Gastroesophageal sphincter (tissue), 3 donors: Measurements from ENCODE around the gene SOD2.

Source experiments
- EP300 ChIP-seq: sonication (generic); formaldehyde crosslinking; IDR thresholded peaks from one replicate; pipeline ENCODE4 v1.6.1; 2017; ENCODE audit warnings: antibody characterized with exemption, mild to moderate bottlenecking
- POLR2A ChIP-seq, 2 donors: fragments of 450-650 bp; IDR thresholded peaks; one replicate each; pipeline ENCODE4 v1.6.1; 2017; ENCODE audit warnings: antibody characterized with exemption in 2 of 2, mild to moderate bottlenecking in 2 of 2, moderate library complexity in 1 of 2
- TF ChIP-seq, protein P1 (sequence below), 4 experiments: fragments of 200-600 bp in 2 of 4; fragments of 450-650 bp in 2 of 4; sonication (generic) in 1 of 4; IDR thresholded peaks; one replicate each; pipeline ENCODE4 v1.5.1; 2017 to 2019; ENCODE audit warnings: antibody characterized with exemption in 4 of 4, mild to moderate bottlenecking in 2 of 4, moderate library complexity in 2 of 4

DNA sequence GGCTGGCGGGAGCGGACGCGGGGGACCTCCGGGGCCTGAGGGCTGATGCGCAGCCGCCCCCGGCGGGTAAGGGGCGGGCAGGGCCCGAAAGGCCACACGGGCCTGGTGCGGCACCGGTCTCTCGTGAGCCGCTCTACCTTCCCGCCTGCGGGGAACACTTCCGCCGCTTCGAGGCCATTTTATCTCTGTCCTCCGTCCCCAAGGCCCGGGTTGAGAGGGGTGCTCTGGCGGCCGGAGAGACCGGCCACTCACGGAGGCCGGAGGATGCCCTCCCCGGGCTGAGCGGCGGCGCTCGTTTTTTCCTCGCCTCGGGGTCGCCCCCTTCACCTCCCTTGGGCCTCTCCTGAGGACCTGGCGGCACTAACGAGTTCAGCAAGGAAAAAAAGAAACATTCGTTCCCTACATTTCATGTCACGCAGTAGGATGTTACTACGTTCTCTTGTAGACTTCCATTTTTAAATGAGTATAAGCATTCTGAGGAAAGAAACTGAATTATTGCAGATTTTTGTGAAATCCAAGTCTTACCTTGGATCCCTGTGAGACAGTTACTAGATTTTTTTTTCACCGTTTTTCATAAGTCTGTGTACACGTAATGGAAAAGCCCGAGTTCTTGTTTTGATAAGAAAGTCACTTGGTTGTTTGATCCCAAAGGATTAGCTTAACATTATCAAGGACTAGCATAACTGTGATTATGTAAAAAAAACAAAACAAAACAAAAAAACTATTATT is 34.8 kb upstream of the SOD2 start:
- TF ChIP-seq, protein P1, sequence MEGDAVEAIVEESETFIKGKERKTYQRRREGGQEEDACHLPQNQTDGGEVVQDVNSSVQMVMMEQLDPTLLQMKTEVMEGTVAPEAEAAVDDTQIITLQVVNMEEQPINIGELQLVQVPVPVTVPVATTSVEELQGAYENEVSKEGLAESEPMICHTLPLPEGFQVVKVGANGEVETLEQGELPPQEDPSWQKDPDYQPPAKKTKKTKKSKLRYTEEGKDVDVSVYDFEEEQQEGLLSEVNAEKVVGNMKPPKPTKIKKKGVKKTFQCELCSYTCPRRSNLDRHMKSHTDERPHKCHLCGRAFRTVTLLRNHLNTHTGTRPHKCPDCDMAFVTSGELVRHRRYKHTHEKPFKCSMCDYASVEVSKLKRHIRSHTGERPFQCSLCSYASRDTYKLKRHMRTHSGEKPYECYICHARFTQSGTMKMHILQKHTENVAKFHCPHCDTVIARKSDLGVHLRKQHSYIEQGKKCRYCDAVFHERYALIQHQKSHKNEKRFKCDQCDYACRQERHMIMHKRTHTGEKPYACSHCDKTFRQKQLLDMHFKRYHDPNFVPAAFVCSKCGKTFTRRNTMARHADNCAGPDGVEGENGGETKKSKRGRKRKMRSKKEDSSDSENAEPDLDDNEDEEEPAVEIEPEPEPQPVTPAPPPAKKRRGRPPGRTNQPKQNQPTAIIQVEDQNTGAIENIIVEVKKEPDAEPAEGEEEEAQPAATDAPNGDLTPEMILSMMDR (IDR thresholded peaks at IDR 0.05): peak in 1 of 4 experiments; percentile 3
- TF ChIP-seq EP300 (no peak), POLR2A (IDR thresholded peaks at IDR 0.05) (no peak)
